GM12878 (cell line): ENCODE measurements around the gene FAM222B.

Source experiments
- BCLAF1 ChIP-seq: fragments of 450-650 bp; IDR thresholded peaks from 2 replicates; pipeline ENCODE4 v1.6.1; 2017; ENCODE audit warnings: antibody characterized with exemption, mild to moderate bottlenecking, moderate library complexity
- CEBPB ChIP-seq, 2 experiments: fragments of 150-350 bp in 1 of 2; IDR thresholded peaks; 2 replicates each; pipeline ENCODE4 v1.6.1; 2012 to 2014; ENCODE audit warnings: low read depth in 2 of 2, low read length in 2 of 2, borderline replicate concordance in 1 of 2, inconsistent platforms in 1 of 2
- CTCF ChIP-seq, 3 experiments: IDR thresholded peaks in 2 of 3; conservative IDR thresholded peaks in 1 of 3; 2 replicates each; pipeline ENCODE4 v1.5.1; 2011; ENCODE audit warnings: low read depth in 3 of 3, low read length in 3 of 3, mild to moderate bottlenecking in 3 of 3, control low read depth in 2 of 3, moderate library complexity in 2 of 3, inconsistent platforms in 1 of 3, mixed read lengths in 1 of 3; ENCODE audit not compliant: control insufficient read depth in 2 of 3, insufficient read depth in 1 of 3; ENCODE audit errors: extremely low read depth in 1 of 3
- EZH2 ChIP-seq: IDR thresholded peaks from 2 replicates; pipeline ENCODE4 v1.6.1; 2012; ENCODE audit warnings: low read depth, mild to moderate bottlenecking, control low read depth, inconsistent platforms, low read length, borderline replicate concordance; ENCODE audit not compliant: control insufficient read depth
- NR2F1 ChIP-seq: fragments of 450-650 bp; conservative IDR thresholded peaks from 2 replicates; pipeline ENCODE4 v1.6.1; 2017; ENCODE audit warnings: mild to moderate bottlenecking
- POLR2AphosphoS5 ChIP-seq: IDR thresholded peaks from 2 replicates; pipeline ENCODE4 v1.6.1; 2011; ENCODE audit warnings: mild to moderate bottlenecking, low read length, inconsistent platforms
- RAD21 ChIP-seq: IDR thresholded peaks from 2 replicates; pipeline ENCODE4 v1.6.1; 2011; ENCODE audit warnings: mild to moderate bottlenecking, low read depth, low read length, moderate library complexity; ENCODE audit not compliant: insufficient read depth
- RBBP5 ChIP-seq: fragments of 200-600 bp; sonication (generic); conservative IDR thresholded peaks from 2 replicates; pipeline ENCODE4 v1.6.1; 2016
- SREBF2 ChIP-seq: IDR thresholded peaks from 2 replicates; pipeline ENCODE4 v1.6.1; 2012; ENCODE audit warnings: mild to moderate bottlenecking, low read length

GRCh38 chr17:28880572-28880945, 38.0 kb upstream of the FAM222B start:
- TF ChIP-seq POLR2AphosphoS5 = no peak
- TF ChIP-seq NR2F1 = no peak
- TF ChIP-seq CTCF (IDR thresholded peaks at IDR 0.05 in 2 of 3, conservative IDR thresholded peaks at IDR 0.05 in 1 of 3; ENCODE audit: control insufficient read depth in 2 of 3, extremely low read depth in 1 of 3, insufficient read depth in 1 of 3, low read depth in 3 of 3, low read length in 3 of 3) = no peak
- no peak for TF ChIP-seq CEBPB (IDR thresholded peaks at IDR 0.05; ENCODE audit: borderline replicate concordance in 1 of 2, low read depth in 2 of 2, low read length in 2 of 2)
- no peak for TF ChIP-seq RAD21
- no peak for TF ChIP-seq RBBP5
- TF ChIP-seq EZH2 = no peak
- no peak for TF ChIP-seq SREBF2
- no peak for TF ChIP-seq BCLAF1
